HG02943 (cell line): Measurements from ENCODE around the gene SRGAP2B.
"Not testable (repeated sequence)": the region's sequence is repeated elsewhere in the genome, so short reads cannot be mapped to it uniquely, and the experiment has no call there.

Experiments
- ATAC-seq: cut with Tn5 transposase; IDR thresholded peaks from one replicate; pipeline ENCODE4 v1.9.1; 2021; ENCODE audit warnings: mild to moderate bottlenecking, low read depth, moderate library complexity; ENCODE audit not compliant: unreplicated experiment

SRGAP2B gene

GRCh38 chr1:145000743-145001326 is 94.3 kb downstream of the SRGAP2B start:
- ATAC-seq: not testable (repeated sequence)

GRCh38 chr1:145000074-145000742 is 94.9 kb downstream of the SRGAP2B start:
- not testable (repeated sequence) for ATAC-seq

GRCh38 chr1:144998981-144999273 is 96.2 kb downstream of the SRGAP2B start:
- not testable (repeated sequence) for ATAC-seq

- ATAC-seq: not testable (repeated sequence)
Observed at GRCh38 chr1:144998134-144998980, 96.8 kb downstream of the SRGAP2B start.

- not testable (repeated sequence) for ATAC-seq
Observed at GRCh38 chr1:144995833-144996410, 99.2 kb downstream of the SRGAP2B start.

GRCh38 chr1:144992915-144993314 is 102.2 kb downstream of the SRGAP2B start:
- not testable (repeated sequence) for ATAC-seq

GRCh38 chr1:144990611-144991010 is 104.5 kb downstream of the SRGAP2B start:
- not testable (repeated sequence) for ATAC-seq

GRCh38 chr1:144987131-144987530 is 108.0 kb downstream of the SRGAP2B start:
- not testable (repeated sequence) for ATAC-seq

GRCh38 chr1:144986171-144986860 is 108.8 kb downstream of the SRGAP2B start:
- not testable (repeated sequence) for ATAC-seq

GRCh38 chr1:144985550-144986170 is 109.5 kb downstream of the SRGAP2B start:
- ATAC-seq: not testable (repeated sequence)

GRCh38 chr1:144982802-144983525 is 112.2 kb downstream of the SRGAP2B start:
- ATAC-seq: not testable (repeated sequence)

GRCh38 chr1:144981157-144981556 is 114.0 kb downstream of the SRGAP2B start:
- ATAC-seq: not testable (repeated sequence)

GRCh38 chr1:144979960-144980595 is 115.0 kb downstream of the SRGAP2B start:
- not testable (repeated sequence) for ATAC-seq

GRCh38 chr1:144977856-144978255 is 117.3 kb downstream of the SRGAP2B start:
- not testable (repeated sequence) for ATAC-seq

- not testable (repeated sequence) for ATAC-seq
Observed at GRCh38 chr1:144971936-144972335, 123.2 kb downstream of the SRGAP2B start.

- not testable (repeated sequence) for ATAC-seq
Observed at GRCh38 chr1:144966488-144966887, 128.6 kb downstream of the SRGAP2B start.

- not testable (repeated sequence) for ATAC-seq
Observed at GRCh38 chr1:144964765-144965164, 130.4 kb downstream of the SRGAP2B start.

GRCh38 chr1:144964186-144964585 is 130.9 kb downstream of the SRGAP2B start:
- ATAC-seq: not testable (repeated sequence)

- ATAC-seq: not testable (repeated sequence)
Observed at GRCh38 chr1:144963571-144963970, 131.6 kb downstream of the SRGAP2B start.
